Activated naive CD4-positive, alpha-beta T cell treated with Interleukin-2 at 50 U/mL for 16 hours (primary cell): ENCODE measurements around the gene LGALS14.
"Not testable (repeated sequence)": the region's sequence is repeated elsewhere in the genome, so short reads cannot be mapped to it uniquely, and the experiment has no call there.

ENCODE experiments used
- DNase-seq: peaks from one replicate; pipeline ENCODE4 v3.0.0-alpha.2; 2020

LGALS14 gene

GRCh38 chr19:39704181-39705044 lies at the start of gene LGALS14:
Gene LGALS14, plus strand, starts transcription at chr19:39704481. Its CDS starts 48 bp downstream, at chr19:39704529.
- peak; percentile 21 for DNase-seq

- no peak for DNase-seq
Observed at GRCh38 chr19:39655613-39656012, 48.7 kb upstream of the LGALS14 start, which contains the start of gene LGALS16. Gene LGALS16, plus strand, starts transcription at chr19:39655913. Its CDS starts 49 bp downstream, at chr19:39655962.

- DNase-seq: no peak
Observed at GRCh38 chr19:39659791-39660190, 44.5 kb upstream of the LGALS14 start.

GRCh38 chr19:39660661-39661060 lies 43.6 kb upstream of the LGALS14 start:
- no peak for DNase-seq

- no peak for DNase-seq
Observed at GRCh38 chr19:39661565-39661964, 42.7 kb upstream of the LGALS14 start.

- not testable (repeated sequence) for DNase-seq
Observed at GRCh38 chr19:39669860-39670259, 34.4 kb upstream of the LGALS14 start.

- DNase-seq: no peak
Observed at GRCh38 chr19:39670998-39671397, 33.3 kb upstream of the LGALS14 start.

GRCh38 chr19:39671739-39672363 lies 32.4 kb upstream of the LGALS14 start:
- peak; percentile 28 for DNase-seq

GRCh38 chr19:39672473-39672872 lies 31.8 kb upstream of the LGALS14 start:
- DNase-seq: no peak

- DNase-seq: not testable (repeated sequence)
Observed at GRCh38 chr19:39673862-39674261, 30.4 kb upstream of the LGALS14 start.

GRCh38 chr19:39676004-39676403 lies 28.3 kb upstream of the LGALS14 start:
- DNase-seq: peak; percentile 15

GRCh38 chr19:39677961-39678889 lies 26.1 kb upstream of the LGALS14 start:
- DNase-seq: no peak

- peak; percentile 71 for DNase-seq
Observed at GRCh38 chr19:39679056-39679790, 25.1 kb upstream of the LGALS14 start.

- peak; percentile 59 for DNase-seq
Observed at GRCh38 chr19:39679791-39680168, 24.5 kb upstream of the LGALS14 start.

GRCh38 chr19:39680593-39680992 lies 23.7 kb upstream of the LGALS14 start:
- DNase-seq: no peak

GRCh38 chr19:39681416-39681815 lies 22.9 kb upstream of the LGALS14 start:
- DNase-seq: no peak

GRCh38 chr19:39684267-39684666 lies 20.0 kb upstream of the LGALS14 start:
- no peak for DNase-seq

- no peak for DNase-seq
Observed at GRCh38 chr19:39686739-39687138, 17.5 kb upstream of the LGALS14 start.

- not testable (repeated sequence) for DNase-seq
Observed at GRCh38 chr19:39688637-39689036, 15.6 kb upstream of the LGALS14 start.

- no peak for DNase-seq
Observed at GRCh38 chr19:39692166-39692565, 12.1 kb upstream of the LGALS14 start.

- DNase-seq: no peak
Observed at GRCh38 chr19:39692822-39693221, 11.5 kb upstream of the LGALS14 start.

- DNase-seq: no peak
Observed at GRCh38 chr19:39695759-39696158, 8.5 kb upstream of the LGALS14 start.
